ENCODE measurements around the gene MCFD2.

DNA sequence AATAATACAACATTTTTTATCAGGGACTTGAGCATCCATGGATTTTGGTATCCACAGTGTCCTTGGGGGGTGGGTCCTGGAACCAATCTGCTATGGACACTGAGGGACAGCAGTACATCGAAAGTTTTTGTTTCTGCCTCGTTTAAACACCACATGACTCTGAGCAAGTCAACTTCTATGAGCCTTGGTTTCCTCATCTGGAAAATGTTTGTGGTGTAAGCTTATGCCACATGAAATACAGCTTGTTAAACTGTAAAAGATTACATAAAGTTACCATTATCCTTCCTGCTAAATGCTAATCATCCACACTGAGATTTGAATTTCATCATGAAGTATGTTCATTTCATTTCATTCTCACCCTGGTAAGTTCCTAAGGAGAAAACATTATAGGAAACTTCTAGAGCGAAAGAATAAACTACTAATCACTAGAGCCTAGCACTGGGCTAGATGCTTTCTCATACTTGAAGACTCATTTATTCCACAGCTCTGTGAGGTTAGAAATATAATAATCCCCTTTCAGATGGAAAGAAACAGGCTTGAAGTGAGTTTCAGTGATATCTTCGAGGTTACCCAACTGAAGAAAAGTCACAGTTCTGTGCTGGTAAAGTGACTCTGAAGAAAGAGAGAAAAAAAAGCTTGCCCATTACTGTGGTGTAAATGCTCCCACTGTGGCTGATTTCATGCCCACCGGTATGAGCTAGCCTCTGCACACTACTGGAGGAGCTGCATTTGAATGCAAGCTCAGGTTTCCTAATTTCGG, 29.2 kb downstream of the MCFD2 start:
- TF ChIP-seq, protein P1, sequence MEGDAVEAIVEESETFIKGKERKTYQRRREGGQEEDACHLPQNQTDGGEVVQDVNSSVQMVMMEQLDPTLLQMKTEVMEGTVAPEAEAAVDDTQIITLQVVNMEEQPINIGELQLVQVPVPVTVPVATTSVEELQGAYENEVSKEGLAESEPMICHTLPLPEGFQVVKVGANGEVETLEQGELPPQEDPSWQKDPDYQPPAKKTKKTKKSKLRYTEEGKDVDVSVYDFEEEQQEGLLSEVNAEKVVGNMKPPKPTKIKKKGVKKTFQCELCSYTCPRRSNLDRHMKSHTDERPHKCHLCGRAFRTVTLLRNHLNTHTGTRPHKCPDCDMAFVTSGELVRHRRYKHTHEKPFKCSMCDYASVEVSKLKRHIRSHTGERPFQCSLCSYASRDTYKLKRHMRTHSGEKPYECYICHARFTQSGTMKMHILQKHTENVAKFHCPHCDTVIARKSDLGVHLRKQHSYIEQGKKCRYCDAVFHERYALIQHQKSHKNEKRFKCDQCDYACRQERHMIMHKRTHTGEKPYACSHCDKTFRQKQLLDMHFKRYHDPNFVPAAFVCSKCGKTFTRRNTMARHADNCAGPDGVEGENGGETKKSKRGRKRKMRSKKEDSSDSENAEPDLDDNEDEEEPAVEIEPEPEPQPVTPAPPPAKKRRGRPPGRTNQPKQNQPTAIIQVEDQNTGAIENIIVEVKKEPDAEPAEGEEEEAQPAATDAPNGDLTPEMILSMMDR (IDR thresholded peaks at IDR 0.05) = no peak
- no peak for TF ChIP-seq POLR2AphosphoS5 (IDR thresholded peaks at IDR 0.05; ENCODE audit: low read depth, low read length)
- TF ChIP-seq, protein P2, sequence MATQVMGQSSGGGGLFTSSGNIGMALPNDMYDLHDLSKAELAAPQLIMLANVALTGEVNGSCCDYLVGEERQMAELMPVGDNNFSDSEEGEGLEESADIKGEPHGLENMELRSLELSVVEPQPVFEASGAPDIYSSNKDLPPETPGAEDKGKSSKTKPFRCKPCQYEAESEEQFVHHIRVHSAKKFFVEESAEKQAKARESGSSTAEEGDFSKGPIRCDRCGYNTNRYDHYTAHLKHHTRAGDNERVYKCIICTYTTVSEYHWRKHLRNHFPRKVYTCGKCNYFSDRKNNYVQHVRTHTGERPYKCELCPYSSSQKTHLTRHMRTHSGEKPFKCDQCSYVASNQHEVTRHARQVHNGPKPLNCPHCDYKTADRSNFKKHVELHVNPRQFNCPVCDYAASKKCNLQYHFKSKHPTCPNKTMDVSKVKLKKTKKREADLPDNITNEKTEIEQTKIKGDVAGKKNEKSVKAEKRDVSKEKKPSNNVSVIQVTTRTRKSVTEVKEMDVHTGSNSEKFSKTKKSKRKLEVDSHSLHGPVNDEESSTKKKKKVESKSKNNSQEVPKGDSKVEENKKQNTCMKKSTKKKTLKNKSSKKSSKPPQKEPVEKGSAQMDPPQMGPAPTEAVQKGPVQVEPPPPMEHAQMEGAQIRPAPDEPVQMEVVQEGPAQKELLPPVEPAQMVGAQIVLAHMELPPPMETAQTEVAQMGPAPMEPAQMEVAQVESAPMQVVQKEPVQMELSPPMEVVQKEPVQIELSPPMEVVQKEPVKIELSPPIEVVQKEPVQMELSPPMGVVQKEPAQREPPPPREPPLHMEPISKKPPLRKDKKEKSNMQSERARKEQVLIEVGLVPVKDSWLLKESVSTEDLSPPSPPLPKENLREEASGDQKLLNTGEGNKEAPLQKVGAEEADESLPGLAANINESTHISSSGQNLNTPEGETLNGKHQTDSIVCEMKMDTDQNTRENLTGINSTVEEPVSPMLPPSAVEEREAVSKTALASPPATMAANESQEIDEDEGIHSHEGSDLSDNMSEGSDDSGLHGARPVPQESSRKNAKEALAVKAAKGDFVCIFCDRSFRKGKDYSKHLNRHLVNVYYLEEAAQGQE (IDR thresholded peaks at IDR 0.05; ENCODE audit: insufficient read depth in 1 of 2, low read depth in 2 of 2, low read length in 1 of 2) = no peak
